H1 (cell line): ENCODE data around the gene LEMD2. TPM values are rescaled to one million over a fixed set of nuclear protein-coding genes. Genes with fewer than 3 reads are reported as not detected.

Experiments
- CTCF ChIA-PET: fragments of 300-600 bp; sonication (Branson Sonifier 250); formaldehyde crosslinking; loops from one replicate; lab custom pipeline; 2021; ENCODE audit not compliant: partially characterized antibody; lab: Charles Lee
- POLR2A ChIA-PET: fragments of 300-600 bp; sonication (Branson Sonifier 250); formaldehyde crosslinking; loops from one replicate; lab custom pipeline; 2021; ENCODE audit warnings: inconsistent platforms; ENCODE audit not compliant: partially characterized antibody; lab: Charles Lee
- DNase-seq, 2 experiments: peaks; one replicate each; pipeline versions ENCODE4 v3.0.0 to v3.0.0-alpha.2; 2010 to 2022; ENCODE audit warnings: low spot score in 2 of 2, low read depth in 1 of 2, mixed read lengths in 1 of 2
- FAIRE-seq: peaks from 2 replicates; lab custom pipeline; 2011; peaks lifted over from hg19 to GRCh38; lab: Jason Lieb, UNC
- H2AFZ ChIP-seq: 2 replicates; pipeline ENCODE4 v1.8.1; 2012; ENCODE audit warnings: low read length, inconsistent platforms
- H2AK5ac ChIP-seq: 2 replicates; pipeline ENCODE4 v1.6.1; 2013; ENCODE audit warnings: low read depth, low read length
- H2BK120ac ChIP-seq: replicated peaks from 2 replicates; pipeline ENCODE3; 2013; ENCODE audit warnings: low read depth, low read length, inconsistent platforms
- H2BK12ac ChIP-seq: 2 replicates; pipeline ENCODE4 v1.6.1; 2013; ENCODE audit warnings: low read depth, low read length
- H2BK15ac ChIP-seq: 2 replicates; pipeline ENCODE4 v1.6.1; 2013; ENCODE audit warnings: low read length
- H2BK20ac ChIP-seq: 2 replicates; pipeline ENCODE4 v1.6.1; 2013; ENCODE audit warnings: low read length
- H2BK5ac ChIP-seq: 2 replicates; pipeline ENCODE4 v1.6.1; 2013; ENCODE audit warnings: low read depth, low read length
- H3K14ac ChIP-seq: 2 replicates; pipeline ENCODE4 v1.6.1; 2013; ENCODE audit warnings: inconsistent platforms; ENCODE audit not compliant: insufficient read length
- H3K18ac ChIP-seq: 2 replicates; pipeline ENCODE4 v1.6.1; 2013; ENCODE audit warnings: low read length; ENCODE audit errors: extremely low read depth
- H3K23ac ChIP-seq: 2 replicates; pipeline ENCODE4 v1.6.1; 2013; ENCODE audit warnings: inconsistent platforms; ENCODE audit not compliant: insufficient read length
- H3K23me2 ChIP-seq: 2 replicates; pipeline ENCODE4 v1.6.1; 2013; ENCODE audit warnings: low read depth, low read length
- H3K27ac ChIP-seq: 2 replicates; pipeline ENCODE4 v1.6.1; 2011; ENCODE audit warnings: low read depth, low read length, inconsistent platforms
- H3K27me3 ChIP-seq, 4 experiments: replicated peaks in 1 of 4; 1 replicate in 1 of 4; 2 replicates in 3 of 4; pipeline versions ENCODE4 v1.6.1 to v1.8.1; 2011 to 2013; ENCODE audit warnings: low read length in 3 of 4, mild to moderate bottlenecking in 3 of 4, inconsistent platforms in 2 of 4, mixed read lengths in 2 of 4, moderate library complexity in 1 of 4; ENCODE audit not compliant: control insufficient read depth in 3 of 4, insufficient read depth in 3 of 4; ENCODE audit errors: extremely low read depth in 1 of 4
- H3K36me3 ChIP-seq, 4 experiments: 2 replicates each; pipeline versions ENCODE4 v1.6.1 to v1.8.1; 2011 to 2013; ENCODE audit warnings: mild to moderate bottlenecking in 4 of 4, low read length in 3 of 4, moderate library complexity in 2 of 4, control low read depth in 1 of 4, inconsistent platforms in 1 of 4; ENCODE audit not compliant: insufficient read depth in 4 of 4, control insufficient read depth in 2 of 4
- H3K4ac ChIP-seq: replicated peaks from 2 replicates; pipeline ENCODE3; 2013; ENCODE audit warnings: low read length, low read depth, mixed read lengths, inconsistent platforms; ENCODE audit not compliant: insufficient read length
- H3K4me1 ChIP-seq, 4 experiments: replicated peaks in 1 of 4; 1 replicate in 1 of 4; 2 replicates in 3 of 4; pipeline versions ENCODE4 v1.6.1 to v1.8.1; 2011 to 2013; ENCODE audit warnings: low read length in 3 of 4, inconsistent platforms in 2 of 4, mixed read lengths in 1 of 4; ENCODE audit not compliant: insufficient read depth in 4 of 4, control insufficient read depth in 3 of 4
- H3K4me2 ChIP-seq, 2 experiments: 2 replicates each; pipeline versions ENCODE4 v1.6.1 to v1.8.1; 2011 to 2013; ENCODE audit warnings: low read depth in 2 of 2, low read length in 2 of 2, control low read depth in 1 of 2, inconsistent platforms in 1 of 2, mild to moderate bottlenecking in 1 of 2; ENCODE audit not compliant: insufficient read depth in 1 of 2
- H3K4me3 ChIP-seq, 4 experiments: fragments of 200-600, 300-600 bp in 1 of 4; sonication (generic), shearing (Covaris generic), sonication (Bioruptor Twin) in 1 of 4; 2 replicates each; pipeline versions ENCODE4 v1.5.1 to v1.8.1; 2011 to 2016; ENCODE audit warnings: low read length in 4 of 4, low read depth in 3 of 4, control low read depth in 2 of 4, inconsistent platforms in 2 of 4, mild to moderate bottlenecking in 2 of 4, mixed read lengths in 1 of 4, moderate library complexity in 1 of 4; ENCODE audit not compliant: insufficient read depth in 2 of 4; ENCODE audit errors: extremely low read depth in 1 of 4
- H3K56ac ChIP-seq: replicated peaks from 2 replicates; pipeline ENCODE3; 2013; ENCODE audit warnings: low read depth, mild to moderate bottlenecking, mixed read lengths, low read length, inconsistent platforms; ENCODE audit not compliant: insufficient read length
- H3K79me1 ChIP-seq: 2 replicates; pipeline ENCODE4 v1.6.1; 2013; ENCODE audit warnings: low read depth, low read length, control low read depth
- H3K79me2 ChIP-seq, 2 experiments: 2 replicates each; pipeline versions ENCODE4 v1.6.1 to v1.8.1; 2012 to 2013; ENCODE audit warnings: low read length in 2 of 2, mild to moderate bottlenecking in 2 of 2, inconsistent platforms in 1 of 2; ENCODE audit not compliant: insufficient read depth in 2 of 2, control insufficient read depth in 1 of 2
- H3K9ac ChIP-seq, 4 experiments: replicated peaks in 1 of 4; 1 replicate in 1 of 4; 2 replicates in 3 of 4; pipeline versions ENCODE4 v1.6.1 to v1.8.1; 2011 to 2013; ENCODE audit warnings: low read depth in 3 of 4, low read length in 3 of 4, control low read depth in 2 of 4, mild to moderate bottlenecking in 2 of 4, moderate library complexity in 2 of 4, inconsistent platforms in 1 of 4; ENCODE audit errors: extremely low read depth in 1 of 4
- H3K9me3 ChIP-seq, 2 experiments: 2 replicates each; pipeline versions ENCODE4 v1.6.1 to v1.8.1; 2012 to 2013; ENCODE audit warnings: mild to moderate bottlenecking in 2 of 2, moderate library complexity in 2 of 2, control low read depth in 1 of 2, inconsistent platforms in 1 of 2, low read depth in 1 of 2, low read length in 1 of 2, mixed read lengths in 1 of 2; ENCODE audit not compliant: insufficient read depth in 2 of 2
- H4K20me1 ChIP-seq, 2 experiments: replicated peaks in 1 of 2; 2 replicates each; pipeline versions ENCODE3 to v1.8.1; 2011 to 2013; ENCODE audit warnings: inconsistent platforms in 2 of 2, low read length in 2 of 2, mild to moderate bottlenecking in 1 of 2; ENCODE audit not compliant: insufficient read depth in 2 of 2, control insufficient read depth in 1 of 2
- H4K5ac ChIP-seq: 2 replicates; pipeline ENCODE4 v1.6.1; 2013; ENCODE audit warnings: low read length, low read depth, mixed read lengths, inconsistent platforms; ENCODE audit not compliant: insufficient read length
- H4K8ac ChIP-seq: 2 replicates; pipeline ENCODE4 v1.8.0; 2013; ENCODE audit warnings: mild to moderate bottlenecking, moderate library complexity, low read length, inconsistent platforms; ENCODE audit not compliant: insufficient read depth; ENCODE audit errors: extremely low read depth
- H4K91ac ChIP-seq: replicated peaks from 2 replicates; pipeline ENCODE3; 2013; ENCODE audit warnings: low read length, mixed read lengths, inconsistent platforms; ENCODE audit not compliant: insufficient read length
- HDAC2 ChIP-seq, 2 experiments: fragments of 300-600 bp in 1 of 2; sonication (generic) in 1 of 2; IDR thresholded peaks; 2 replicates each; pipeline ENCODE4 v1.6.1; 2011 to 2012; ENCODE audit warnings: low read depth in 2 of 2, low read length in 2 of 2, mild to moderate bottlenecking in 2 of 2, moderate library complexity in 2 of 2, borderline replicate concordance in 1 of 2, inconsistent platforms in 1 of 2
- WGBS, 2 experiments: shearing (Covaris generic) in 1 of 2; methylation state at CpG; one replicate each; pipeline versions ENCODE4 v1.1.6 to v1.1.7; 2013 to 2015; ENCODE audit warnings: low lambda C conversion rate in 2 of 2, mixed read lengths in 2 of 2, inconsistent platforms in 1 of 2, low coverage in 1 of 2, missing lambda C conversion rate in 1 of 2; ENCODE audit not compliant: insufficient replicate concordance in 2 of 2, insufficient coverage in 1 of 2, insufficient read length in 1 of 2; ENCODE audit errors: extremely low coverage in 1 of 2, missing lambda C conversion rate in 1 of 2; 5-methylcytosine and 5-hydroxymethylcytosine counted together
- polyA plus RNA-seq, 7 experiments: library from polyadenylated mRNA; depleted of rRNA in 3 of 7; stranded (reverse) in 5 of 7; unstranded in 2 of 7; fragments of >200 nt in 5 of 7; fragments of 200-250 nt in 2 of 7; gene quantifications; 1 replicate in 5 of 7; 2 replicates in 1 of 7; 4 replicates in 1 of 7; pipeline versions ENCODE4 v1.2.1 to v1.2.3, GENCODE V29; 2011 to 2013; ENCODE audit warnings: missing spikeins in 2 of 7, mixed read lengths in 2 of 7
- total RNA-seq: library from RNA; stranded (reverse); fragmentation: NEBNext Ultra II Directional; extraction: Animal tissue kit (Norgen Biotek cat#: 25700); gene quantifications from 2 replicates; pipeline ENCODE4 v1.2.1, GENCODE V29; 2021
- TF ChIP-seq, protein P1 (sequence below): IDR thresholded peaks from 2 replicates; pipeline ENCODE4 v1.6.1; 2012; ENCODE audit warnings: inconsistent platforms
- TF ChIP-seq, protein P2 (sequence below): IDR thresholded peaks from 2 replicates; pipeline ENCODE4 v1.6.1; 2011; ENCODE audit warnings: low read length, improper control_type of control experiment

The LEMD2 gene
- total and polyA plus RNA-seq, 2 of the 8 experiments (the other 6 are each of a cell fraction or from before 2014, with no cell fraction given), result 32.7 to 57.3 TPM

DNA sequence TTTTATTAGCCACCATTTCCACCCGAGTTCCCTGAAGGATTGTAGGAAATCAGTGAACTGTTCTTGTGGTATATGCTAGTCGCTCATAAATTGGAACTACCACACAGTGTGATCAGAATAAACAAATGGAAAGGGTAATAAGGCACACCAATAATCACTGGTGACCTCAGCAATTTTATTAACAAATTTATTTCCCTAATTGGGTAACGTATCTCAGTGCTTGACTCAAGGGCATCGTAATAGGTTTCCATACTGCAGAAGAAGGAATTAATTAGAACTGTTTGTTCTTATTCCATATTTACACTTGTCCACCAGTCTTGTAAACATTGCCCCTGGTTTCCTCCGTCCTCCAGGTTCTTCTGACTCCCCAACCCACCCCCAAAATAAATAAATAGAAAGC, 67.4 kb downstream of the LEMD2 start:
- Histone ChIP-seq H2BK15ac (no peak overlapping the region), H3K27me3 (no peaks in the 10 kb centered on the region), H3K14ac (no peak overlapping the region), H3K4ac (no peak overlapping the region), H3K4me1 (peaks cover 1 to 8% (median 4%) of the 10 kb centered on the region in 4 experiments; a peak in 5 of 7 replicates), H3K9me3 (no peaks in the 10 kb centered on the region), H3K27ac (no peak overlapping the region), H2BK12ac (no peak overlapping the region), H4K5ac (no peak overlapping the region), H3K79me2 (no peaks in the 10 kb centered on the region), H3K36me3 (no peaks in the 10 kb centered on the region), H2BK20ac (no peak overlapping the region), H2BK120ac (no peak overlapping the region), H2AFZ (no peak overlapping the region), H3K23me2 (no peaks in the 10 kb centered on the region), H3K18ac (no peak overlapping the region), H4K91ac (no peak overlapping the region), H3K4me2 (no peak overlapping the region), H2AK5ac (no peak overlapping the region), H2BK5ac (no peak overlapping the region), H3K9ac (no peak overlapping the region), H4K20me1 (no peaks in the 10 kb centered on the region), H3K79me1 (no peaks in the 10 kb centered on the region), H3K4me3 (no peak overlapping the region), H3K23ac (no peak overlapping the region), H3K56ac (no peak overlapping the region), H4K8ac (no peak overlapping the region)
- DNase-seq, result no peak
- 81% methylated on average over 5 of the region's 5 CpGs; no CpG with 5 or more reads in 1 of the 2 experiments for WGBS, 2 experiments
- FAIRE-seq, result no peak
- ChIA-PET POLR2A (no interaction called here), CTCF (interaction anchor here (0.8 to 3.5 kb wide), 4 partner anchors 10 to 136 kb away, joined by 3 to 14 read pairs (median 3); partner anchors contain the start of gene UQCC2)
- TF ChIP-seq, protein P1, sequence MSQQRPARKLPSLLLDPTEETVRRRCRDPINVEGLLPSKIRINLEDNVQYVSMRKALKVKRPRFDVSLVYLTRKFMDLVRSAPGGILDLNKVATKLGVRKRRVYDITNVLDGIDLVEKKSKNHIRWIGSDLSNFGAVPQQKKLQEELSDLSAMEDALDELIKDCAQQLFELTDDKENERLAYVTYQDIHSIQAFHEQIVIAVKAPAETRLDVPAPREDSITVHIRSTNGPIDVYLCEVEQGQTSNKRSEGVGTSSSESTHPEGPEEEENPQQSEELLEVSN, result no peak
- TF ChIP-seq, protein P2, sequence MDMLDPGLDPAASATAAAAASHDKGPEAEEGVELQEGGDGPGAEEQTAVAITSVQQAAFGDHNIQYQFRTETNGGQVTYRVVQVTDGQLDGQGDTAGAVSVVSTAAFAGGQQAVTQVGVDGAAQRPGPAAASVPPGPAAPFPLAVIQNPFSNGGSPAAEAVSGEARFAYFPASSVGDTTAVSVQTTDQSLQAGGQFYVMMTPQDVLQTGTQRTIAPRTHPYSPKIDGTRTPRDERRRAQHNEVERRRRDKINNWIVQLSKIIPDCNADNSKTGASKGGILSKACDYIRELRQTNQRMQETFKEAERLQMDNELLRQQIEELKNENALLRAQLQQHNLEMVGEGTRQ, result no peak
- no peak for TF ChIP-seq HDAC2 (IDR thresholded peaks at IDR 0.05; ENCODE audit: borderline replicate concordance in 1 of 2, low read depth in 2 of 2, low read length in 2 of 2)
